ENCODE results near the gene STRAP.

DNA sequence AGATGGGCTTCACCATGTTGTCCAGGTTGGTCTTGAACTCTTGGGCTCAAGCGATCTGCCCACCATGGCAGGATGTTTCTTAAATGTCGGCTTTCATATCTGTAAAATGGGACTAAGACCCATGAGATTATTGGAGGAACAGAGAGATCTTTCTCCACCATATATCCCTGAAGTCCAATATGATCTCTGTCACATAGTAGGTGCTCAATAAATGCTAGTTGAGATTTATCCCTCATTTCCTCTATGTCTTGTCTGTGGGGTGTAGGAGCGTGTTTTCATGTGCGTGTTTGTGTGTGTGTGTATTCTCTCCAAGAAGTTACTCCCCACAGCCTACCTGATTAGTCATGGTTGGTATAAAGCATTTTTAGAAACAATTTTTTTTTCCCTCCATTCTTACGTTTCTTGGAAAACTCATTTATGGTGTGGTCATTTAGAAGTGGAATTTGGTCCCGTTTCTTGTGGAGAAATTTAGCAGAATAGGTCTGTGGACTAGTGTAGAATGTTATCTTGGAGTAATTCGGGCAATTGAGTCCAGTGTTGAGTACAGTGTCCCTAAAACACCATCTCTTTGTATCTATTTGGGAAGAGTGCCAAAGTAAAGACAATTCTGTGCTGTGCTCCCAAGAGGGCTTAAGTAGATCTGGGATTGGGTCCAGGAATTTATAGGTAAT is 4.3 kb downstream of the STRAP start:
- TF ChIP-seq POLR2A (IDR thresholded peaks at IDR 0.05) (no peak), CTCF (IDR thresholded peaks at IDR 0.05) (no peak)

Data from body of pancreas (tissue), 4 donors.